Epidermal melanocyte (primary cell): ENCODE measurements around the gene SERPINB2.
A peak's percentile ranks its signal among the peaks of the same experiment; 100 is the strongest.
"Not testable (repeated sequence)": the region's sequence is repeated elsewhere in the genome, so short reads cannot be mapped to it uniquely, and the experiment has no call there.

Experiments used
- DNase-seq: peaks from one replicate; pipeline ENCODE4 v3.0.0; 2011; ENCODE audit warnings: low spot score; ENCODE audit not compliant: insufficient read length

SERPINB2 gene

GRCh38 chr18:63930773-63931354, 43.4 kb downstream of the SERPINB2 start:
- no peak for DNase-seq

GRCh38 chr18:63936156-63936931, 48.8 kb downstream of the SERPINB2 start:
- peak; percentile 53 for DNase-seq

GRCh38 chr18:63936932-63937393, 49.5 kb downstream of the SERPINB2 start:
- no peak for DNase-seq

- DNase-seq: no peak
Observed at GRCh38 chr18:63940008-63940407, 52.5 kb downstream of the SERPINB2 start.

- DNase-seq: not testable (repeated sequence)
Observed at GRCh38 chr18:63940543-63941050, 53.1 kb downstream of the SERPINB2 start.

- no peak for DNase-seq
Observed at GRCh38 chr18:63947051-63947790, 59.7 kb downstream of the SERPINB2 start.

GRCh38 chr18:63949068-63949737, 61.7 kb downstream of the SERPINB2 start, which contains the start of gene HMSD:
TSS of gene HMSD (plus strand) at chr18:63949301. CDS start at chr18:63953456, 4,155 bp downstream.
- DNase-seq: peak; percentile 37

- DNase-seq: no peak
Observed at GRCh38 chr18:63951302-63951705, 63.8 kb downstream of the SERPINB2 start.
